ENCODE measurements around the gene CRIP2. TPM values are rescaled to one million over a fixed set of nuclear protein-coding genes. Genes with fewer than 3 reads are reported as not detected.

Gene CRIP2
- polyA plus RNA-seq, 12 donors, result 132 to 277 (median 183) TPM; not detected in 1

- no peak for DNase-seq
Observed at GRCh38 chr14:105440554-105440900, 34.1 kb upstream of the CRIP2 start.

GRCh38 chr14:105440992-105441391, 33.6 kb upstream of the CRIP2 start:
- no peak for DNase-seq

- DNase-seq, result no peak
Observed at GRCh38 chr14:105442125-105442524, 32.5 kb upstream of the CRIP2 start.

- DNase-seq, result no peak
Observed at GRCh38 chr14:105442834-105443233, 31.8 kb upstream of the CRIP2 start.

GRCh38 chr14:105444859-105445258, 29.8 kb upstream of the CRIP2 start:
- DNase-seq, result no peak

GRCh38 chr14:105445290-105445689, 29.3 kb upstream of the CRIP2 start:
- DNase-seq, result no peak

- no peak for DNase-seq
Observed at GRCh38 chr14:105445901-105446845, 28.4 kb upstream of the CRIP2 start.

GRCh38 chr14:105446971-105447370, 27.6 kb upstream of the CRIP2 start:
- DNase-seq, result no peak

- DNase-seq, result no peak
Observed at GRCh38 chr14:105447651-105448640, 26.7 kb upstream of the CRIP2 start.

- DNase-seq, result peak; percentile 67
Observed at GRCh38 chr14:105448706-105449111, 25.9 kb upstream of the CRIP2 start.

- no peak for DNase-seq
Observed at GRCh38 chr14:105449276-105450122, 25.1 kb upstream of the CRIP2 start.

- no peak for DNase-seq
Observed at GRCh38 chr14:105450123-105450505, 24.5 kb upstream of the CRIP2 start.

GRCh38 chr14:105450864-105451720, 23.5 kb upstream of the CRIP2 start:
- DNase-seq, result no peak

GRCh38 chr14:105452963-105453362, 21.7 kb upstream of the CRIP2 start:
- no peak for DNase-seq

- DNase-seq, result no peak
Observed at GRCh38 chr14:105453847-105454246, 20.8 kb upstream of the CRIP2 start.

- DNase-seq, result no peak
Observed at GRCh38 chr14:105455086-105455640, 19.5 kb upstream of the CRIP2 start.

- no peak for DNase-seq
Observed at GRCh38 chr14:105455766-105456660, 18.6 kb upstream of the CRIP2 start.

GRCh38 chr14:105456736-105457617, 17.6 kb upstream of the CRIP2 start:
- no peak for DNase-seq
